IgD-negative memory B cell (primary cell): ENCODE data around the gene PPM1L. TPM values are rescaled to one million over a fixed set of nuclear protein-coding genes. Genes with fewer than 3 reads are reported as not detected.
A peak's percentile ranks its signal among the peaks of the same experiment; 100 is the strongest.

ENCODE experiments used
- H3K27ac Mint-ChIP-seq, 3 donors: one replicate each; pipeline ENCODE4 v1.8.0; 2020 to 2022; ENCODE audit warnings: mild to moderate bottlenecking in 3 of 3, mixed read lengths in 3 of 3, moderate library complexity in 1 of 3
- H3K27me3 Mint-ChIP-seq: one replicate; pipeline ENCODE4 v1.8.0; 2021; ENCODE audit warnings: mixed read lengths
- H3K36me3 Mint-ChIP-seq: one replicate; pipeline ENCODE4 v1.8.0; 2020; ENCODE audit warnings: mild to moderate bottlenecking, mixed read lengths
- H3K4me1 Mint-ChIP-seq, 3 donors: one replicate each; pipeline ENCODE4 v1.8.0; 2020 to 2022; ENCODE audit warnings: mixed read lengths in 3 of 3, mild to moderate bottlenecking in 1 of 3
- H3K4me3 Mint-ChIP-seq, 4 donors: one replicate each; pipeline ENCODE4 v1.8.0; 2020 to 2022; ENCODE audit warnings: mild to moderate bottlenecking in 4 of 4, mixed read lengths in 4 of 4, moderate library complexity in 3 of 4
- H3K9me3 Mint-ChIP-seq, 3 donors: one replicate each; pipeline ENCODE4 v1.8.0; 2020 to 2021; ENCODE audit warnings: mixed read lengths in 3 of 3, mild to moderate bottlenecking in 1 of 3
- polyA plus RNA-seq: library from polyadenylated mRNA; unstranded; fragments of 300-500 nt; fragmentation: Illumina TruSeq; gene quantifications from one replicate; pipeline ENCODE4 v1.2.3, GENCODE V29; 2021

PPM1L gene
- polyA plus RNA-seq, 1 donor from 2014 or later = 3.0 TPM

GRCh38 chr3:161042023-161042501, 286.0 kb downstream of the PPM1L start:
- Mint-ChIP-seq H3K36me3 (peaks cover 3% of the 10 kb centered on the region), H3K27me3 (no peaks in the 10 kb centered on the region), H3K4me1 (no peaks in the 10 kb centered on the region), H3K9me3 (peaks cover 0 to 7% (median 0%) of the 10 kb centered on the region in 3 donors), H3K4me3 (no peak overlapping the region), H3K27ac (peak overlapping the region in 1 of 3 donors; percentile 27)

- Mint-ChIP-seq H3K36me3 (peaks cover 3% of the 10 kb centered on the region), H3K27ac (no peak overlapping the region), H3K4me1 (no peaks in the 10 kb centered on the region), H3K27me3 (no peaks in the 10 kb centered on the region), H3K9me3 (peaks cover 0 to 9% (median 0%) of the 10 kb centered on the region in 3 donors), H3K4me3 (no peak overlapping the region)
Measured at GRCh38 chr3:161043336-161044035, 287.5 kb downstream of the PPM1L start.

GRCh38 chr3:161049683-161050248, 293.7 kb downstream of the PPM1L start:
- H3K4me1 Mint-ChIP-seq = peaks cover 0 to 3% (median 0%) of the 10 kb centered on the region in 3 donors
- H3K36me3 Mint-ChIP-seq = peaks cover 3% of the 10 kb centered on the region
- peaks cover 0 to 7% (median 0%) of the 10 kb centered on the region in 3 donors for H3K9me3 Mint-ChIP-seq
- H3K4me3 Mint-ChIP-seq = peak overlapping the region in 1 of 4 donors; percentile 18
- H3K27ac Mint-ChIP-seq = no peak overlapping the region
- H3K27me3 Mint-ChIP-seq = no peaks in the 10 kb centered on the region

- Mint-ChIP-seq H3K27me3 (no peaks in the 10 kb centered on the region), H3K4me1 (peaks cover 0 to 3% (median 0%) of the 10 kb centered on the region in 3 donors), H3K27ac (no peak overlapping the region), H3K4me3 (no peak overlapping the region), H3K36me3 (peaks cover 1% of the 10 kb centered on the region), H3K9me3 (peaks cover 0 to 7% (median 0%) of the 10 kb centered on the region in 3 donors)
Measured at GRCh38 chr3:161050935-161051334, 294.9 kb downstream of the PPM1L start.

- Mint-ChIP-seq H3K27ac (no peak overlapping the region), H3K4me3 (no peak overlapping the region), H3K27me3 (no peaks in the 10 kb centered on the region), H3K4me1 (peaks cover 0 to 3% (median 0%) of the 10 kb centered on the region in 3 donors), H3K36me3 (peaks cover 1% of the 10 kb centered on the region), H3K9me3 (peaks cover 0 to 4% (median 0%) of the 10 kb centered on the region in 3 donors)
Measured at GRCh38 chr3:161051856-161052255, 295.8 kb downstream of the PPM1L start.

GRCh38 chr3:161054860-161055604, 299.0 kb downstream of the PPM1L start:
- peaks cover 2% of the 10 kb centered on the region for H3K36me3 Mint-ChIP-seq
- H3K27ac Mint-ChIP-seq = no peak overlapping the region
- no peak overlapping the region for H3K4me3 Mint-ChIP-seq
- H3K4me1 Mint-ChIP-seq = peaks cover 0 to 3% (median 0%) of the 10 kb centered on the region in 3 donors
- no peaks in the 10 kb centered on the region for H3K27me3 Mint-ChIP-seq
- peaks cover 0 to under 1% (median 0%) of the 10 kb centered on the region in 3 donors for H3K9me3 Mint-ChIP-seq

GRCh38 chr3:161064413-161064812, 308.4 kb downstream of the PPM1L start:
- H3K9me3 Mint-ChIP-seq = peaks cover 0 to 2% (median 0%) of the 10 kb centered on the region in 3 donors
- no peaks in the 10 kb centered on the region for H3K27me3 Mint-ChIP-seq
- no peak overlapping the region for H3K27ac Mint-ChIP-seq
- H3K4me1 Mint-ChIP-seq = peaks cover 10 to 21% (median 12%) of the 10 kb centered on the region in 3 donors
- H3K36me3 Mint-ChIP-seq = peaks cover 15% of the 10 kb centered on the region
- H3K4me3 Mint-ChIP-seq = no peak overlapping the region

GRCh38 chr3:161066930-161067329, 310.9 kb downstream of the PPM1L start:
- peak overlapping the region in 1 of 3 donors; percentile 17 for H3K27ac Mint-ChIP-seq
- H3K36me3 Mint-ChIP-seq = peaks cover 11% of the 10 kb centered on the region
- H3K27me3 Mint-ChIP-seq = no peaks in the 10 kb centered on the region
- peaks cover 12 to 28% (median 15%) of the 10 kb centered on the region in 3 donors for H3K4me1 Mint-ChIP-seq
- H3K4me3 Mint-ChIP-seq = no peak overlapping the region
- no peaks in the 10 kb centered on the region for H3K9me3 Mint-ChIP-seq

- Mint-ChIP-seq H3K4me1 (peaks cover 12 to 28% (median 15%) of the 10 kb centered on the region in 3 donors), H3K4me3 (no peak overlapping the region), H3K27me3 (no peaks in the 10 kb centered on the region), H3K36me3 (peaks cover 11% of the 10 kb centered on the region), H3K27ac (peak overlapping the region in 1 of 3 donors; percentile 17), H3K9me3 (no peaks in the 10 kb centered on the region)
Measured at GRCh38 chr3:161067335-161067734, 311.3 kb downstream of the PPM1L start.

GRCh38 chr3:161069511-161070251, 313.6 kb downstream of the PPM1L start:
- Mint-ChIP-seq H3K9me3 (no peaks in the 10 kb centered on the region), H3K4me3 (peak overlapping the region in 2 of 4 donors; percentile 20 to 76), H3K36me3 (peaks cover 8% of the 10 kb centered on the region), H3K27me3 (no peaks in the 10 kb centered on the region), H3K27ac (peak overlapping the region in 2 of 3 donors; percentile 45 to 79), H3K4me1 (peaks cover 12 to 28% (median 15%) of the 10 kb centered on the region in 3 donors)

- Mint-ChIP-seq H3K4me3 (no peak overlapping the region), H3K4me1 (peaks cover 12 to 26% (median 13%) of the 10 kb centered on the region in 3 donors), H3K27me3 (no peaks in the 10 kb centered on the region), H3K9me3 (no peaks in the 10 kb centered on the region), H3K27ac (no peak overlapping the region), H3K36me3 (peaks cover 6% of the 10 kb centered on the region)
Measured at GRCh38 chr3:161070252-161070930, 314.4 kb downstream of the PPM1L start.

GRCh38 chr3:161070980-161071663, 315.1 kb downstream of the PPM1L start:
- peaks cover 6% of the 10 kb centered on the region for H3K36me3 Mint-ChIP-seq
- H3K4me3 Mint-ChIP-seq = no peak overlapping the region
- H3K9me3 Mint-ChIP-seq = no peaks in the 10 kb centered on the region
- H3K4me1 Mint-ChIP-seq = peaks cover 12 to 26% (median 12%) of the 10 kb centered on the region in 3 donors
- no peaks in the 10 kb centered on the region for H3K27me3 Mint-ChIP-seq
- peak overlapping the region in 1 of 3 donors; percentile 16 for H3K27ac Mint-ChIP-seq

GRCh38 chr3:161072211-161072621, 316.2 kb downstream of the PPM1L start:
- Mint-ChIP-seq H3K9me3 (no peaks in the 10 kb centered on the region), H3K27me3 (no peaks in the 10 kb centered on the region), H3K4me3 (no peak overlapping the region), H3K4me1 (peaks cover 12 to 23% (median 12%) of the 10 kb centered on the region in 3 donors), H3K36me3 (peaks cover 3% of the 10 kb centered on the region), H3K27ac (no peak overlapping the region)
